ENCODE measurements around the gene TIGD1. TPM values are rescaled to one million over a fixed set of nuclear protein-coding genes. Genes with fewer than 3 reads are reported as not detected.

TIGD1 gene
- total and polyA plus RNA-seq, 10 donors: 4.4 to 13.5 (median 8.4) TPM

- H3K36me3 ChIP-seq: no peaks in the 10 kb centered on the region
- no peak for DNase-seq
- intact Hi-C loops (cut with DNase I; ENCODE audit: low total_unique reads): no loop called here
- H3K4me1 ChIP-seq: no peaks in the 10 kb centered on the region
- peaks cover 0 to 3% (median 0%) of the 10 kb centered on the region in 8 donors for H3K9me3 ChIP-seq
- H3K27ac ChIP-seq: no peak overlapping the region
- WGBS, 5 donors: 75 to 87% (median 79%) methylated on average over 6 to 7 of the region's 7 CpGs
- H3K4me3 ChIP-seq: no peak overlapping the region
- no peak for TF ChIP-seq POLR2A (IDR thresholded peaks at IDR 0.05)
- TF ChIP-seq POLR2AphosphoS5 (IDR thresholded peaks at IDR 0.05): no peak
- TF ChIP-seq CTCF (IDR thresholded peaks at IDR 0.05 in 8 of 11, conservative IDR thresholded peaks at IDR 0.05 in 3 of 11): no peak
- no peaks in the 10 kb centered on the region for H3K27me3 ChIP-seq (replicated peaks in 1 of 7)
Observed at GRCh38 chr2:232593982-232594381, 43.6 kb upstream of the TIGD1 start.

- Histone ChIP-seq H3K4me1 (no peaks in the 10 kb centered on the region), H3K4me3 (no peak overlapping the region), H3K27ac (no peak overlapping the region), H3K27me3 (replicated peaks in 1 of 7) (no peaks in the 10 kb centered on the region), H3K36me3 (no peaks in the 10 kb centered on the region), H3K9me3 (peaks cover 0 to 3% (median 0%) of the 10 kb centered on the region in 8 donors)
- TF ChIP-seq POLR2AphosphoS5 (IDR thresholded peaks at IDR 0.05): no peak
- no peak for TF ChIP-seq CTCF (IDR thresholded peaks at IDR 0.05 in 8 of 11, conservative IDR thresholded peaks at IDR 0.05 in 3 of 11)
- TF ChIP-seq POLR2A (IDR thresholded peaks at IDR 0.05): no peak
- WGBS, 5 donors: 88 to 95% (median 91%) methylated on average over 3 of the region's 3 CpGs
- intact Hi-C loops (cut with DNase I; ENCODE audit: low total_unique reads): no loop called here
- DNase-seq: no peak
Observed at GRCh38 chr2:232592772-232593395, 42.5 kb upstream of the TIGD1 start.

- 85 to 92% (median 89%) methylated on average over 18 of the region's 18 CpGs for whole genome bisulfite sequencing, 5 donors
- H3K4me1 ChIP-seq: no peaks in the 10 kb centered on the region
- DNase-seq: no peak
- no peaks in the 10 kb centered on the region for H3K27me3 ChIP-seq (replicated peaks in 1 of 7)
- no peak overlapping the region for H3K4me3 ChIP-seq
- intact Hi-C loops (cut with DNase I; ENCODE audit: low total_unique reads): no loop called here
- H3K36me3 ChIP-seq: peaks cover 0 to 11% (median 4%) of the 10 kb centered on the region in 6 donors
- peaks cover 0 to 3% (median 0%) of the 10 kb centered on the region in 8 donors for H3K9me3 ChIP-seq
- no peak overlapping the region for H3K27ac ChIP-seq
- TF ChIP-seq POLR2AphosphoS5 (IDR thresholded peaks at IDR 0.05) (no peak), POLR2A (IDR thresholded peaks at IDR 0.05) (no peak), CTCF (IDR thresholded peaks at IDR 0.05 in 8 of 11, conservative IDR thresholded peaks at IDR 0.05 in 3 of 11) (no peak)
Observed at GRCh38 chr2:232588680-232589585, 38.6 kb upstream of the TIGD1 start.

GRCh38 chr2:232588031-232588430 lies 37.7 kb upstream of the TIGD1 start:
- H3K9me3 ChIP-seq: peaks cover 0 to 5% (median 0%) of the 10 kb centered on the region in 8 donors
- DNase-seq: no peak
- H3K36me3 ChIP-seq: peaks cover 0 to 20% (median 7%) of the 10 kb centered on the region in 6 donors

More at GRCh38 chr2:232588031-232588430, 37.7 kb upstream of the TIGD1 start:
- Histone ChIP-seq H3K4me1 (no peaks in the 10 kb centered on the region), H3K27ac (no peak overlapping the region), H3K27me3 (replicated peaks in 1 of 7) (no peaks in the 10 kb centered on the region), H3K4me3 (no peak overlapping the region)
- no peak for TF ChIP-seq POLR2A (IDR thresholded peaks at IDR 0.05)
- no peak for TF ChIP-seq CTCF (IDR thresholded peaks at IDR 0.05 in 8 of 11, conservative IDR thresholded peaks at IDR 0.05 in 3 of 11)
- TF ChIP-seq POLR2AphosphoS5 (IDR thresholded peaks at IDR 0.05): no peak
- 70 to 97% (median 89%) methylated on average over 6 to 8 of the region's 8 CpGs for WGBS, 5 donors
- intact Hi-C loops (cut with DNase I; ENCODE audit: low total_unique reads): no loop called here

All from spleen (tissue), 11 donors.